H7 (cell line): ENCODE data around the gene TNFRSF21. TPM values are rescaled to one million over a fixed set of nuclear protein-coding genes. Genes with fewer than 3 reads are reported as not detected.

Experiments
- DNase-seq: peaks from one replicate; pipeline ENCODE4 v3.0.0; 2012
- H3K27me3 ChIP-seq: 2 replicates; pipeline ENCODE4 v1.6.0; 2011; ENCODE audit warnings: mild to moderate bottlenecking, low read length; ENCODE audit not compliant: control insufficient read depth, insufficient read depth
- H3K36me3 ChIP-seq: replicated peaks from 2 replicates; pipeline ENCODE4 v1.5.1; 2011; ENCODE audit warnings: low read length; ENCODE audit not compliant: control insufficient read depth, insufficient read depth
- H3K4me3 ChIP-seq: 2 replicates; pipeline ENCODE4 v1.5.1; 2011; ENCODE audit warnings: low read depth, mild to moderate bottlenecking, control low read depth, low read length, moderate library complexity; ENCODE audit not compliant: insufficient read depth
- total RNA-seq: library from RNA; depleted of rRNA; stranded (reverse); fragments of >200 nt; shearing (Covaris generic); gene quantifications from 2 replicates; pipeline ENCODE4 v1.2.3, GENCODE V29; 2014

The TNFRSF21 gene
- total RNA-seq, 1 experiment from 2014 or later: 50.8 TPM

- Histone ChIP-seq H3K36me3 (0 out of 2 replicates have a peak, but pooled peaks cover 1% of the 10 kb centered on the region), H3K4me3 (no peak overlapping the region), H3K27me3 (no peaks in the 10 kb centered on the region)
- DNase-seq: no peak
Measured at GRCh38 chr6:47260021-47260420, 49.7 kb downstream of the TNFRSF21 start.

- Histone ChIP-seq H3K36me3 (0 out of 2 replicates have a peak, but pooled peaks cover 1% of the 10 kb centered on the region), H3K27me3 (no peaks in the 10 kb centered on the region), H3K4me3 (no peak overlapping the region)
- DNase-seq: no peak
Measured at GRCh38 chr6:47258724-47259347, 50.9 kb downstream of the TNFRSF21 start.

GRCh38 chr6:47256981-47257730 lies 52.5 kb downstream of the TNFRSF21 start:
- 0 out of 2 replicates have a peak, but pooled peaks cover 1% of the 10 kb centered on the region for H3K36me3 ChIP-seq
- H3K4me3 ChIP-seq: no peak overlapping the region
- H3K27me3 ChIP-seq: no peaks in the 10 kb centered on the region
- DNase-seq: no peak

- no peaks in the 10 kb centered on the region for H3K27me3 ChIP-seq
- peaks cover 1% of the 10 kb centered on the region; the same call in 1 of the 2 replicates for H3K36me3 ChIP-seq
- no peak overlapping the region for H3K4me3 ChIP-seq
- no peak for DNase-seq
Measured at GRCh38 chr6:47256361-47256760, 53.3 kb downstream of the TNFRSF21 start.

GRCh38 chr6:47254906-47255305 lies 54.8 kb downstream of the TNFRSF21 start:
- peaks cover 1% of the 10 kb centered on the region; the same call in 1 of the 2 replicates for H3K36me3 ChIP-seq
- DNase-seq: no peak
- no peaks in the 10 kb centered on the region for H3K27me3 ChIP-seq
- no peak overlapping the region for H3K4me3 ChIP-seq

- DNase-seq: no peak
- Histone ChIP-seq H3K36me3 (peaks cover 1% of the 10 kb centered on the region; the same call in 1 of the 2 replicates), H3K4me3 (no peak overlapping the region), H3K27me3 (no peaks in the 10 kb centered on the region)
Measured at GRCh38 chr6:47254051-47254450, 55.7 kb downstream of the TNFRSF21 start.

- Histone ChIP-seq H3K36me3 (peaks cover 1% of the 10 kb centered on the region; the same call in 1 of the 2 replicates), H3K27me3 (no peaks in the 10 kb centered on the region), H3K4me3 (no peak overlapping the region)
- no peak for DNase-seq
Measured at GRCh38 chr6:47253136-47253535, 56.6 kb downstream of the TNFRSF21 start.

- DNase-seq: peak; percentile 33
- Histone ChIP-seq H3K4me3 (no peak overlapping the region), H3K36me3 (peaks cover 1% of the 10 kb centered on the region; the same call in 1 of the 2 replicates), H3K27me3 (no peaks in the 10 kb centered on the region)
Measured at GRCh38 chr6:47252633-47253032, 57.1 kb downstream of the TNFRSF21 start.

- no peak for DNase-seq
- Histone ChIP-seq H3K4me3 (no peak overlapping the region), H3K27me3 (no peaks in the 10 kb centered on the region), H3K36me3 (peaks cover 1% of the 10 kb centered on the region; the same call in 1 of the 2 replicates)
Measured at GRCh38 chr6:47251396-47251795, 58.3 kb downstream of the TNFRSF21 start.

- no peak for DNase-seq
- Histone ChIP-seq H3K36me3 (peaks cover 1% of the 10 kb centered on the region; the same call in 1 of the 2 replicates), H3K4me3 (no peak overlapping the region), H3K27me3 (no peaks in the 10 kb centered on the region)
Measured at GRCh38 chr6:47250302-47250701, 59.4 kb downstream of the TNFRSF21 start.

GRCh38 chr6:47248446-47248845 lies 61.3 kb downstream of the TNFRSF21 start:
- DNase-seq: no peak
- Histone ChIP-seq H3K4me3 (no peak overlapping the region), H3K27me3 (no peaks in the 10 kb centered on the region), H3K36me3 (peaks cover 1% of the 10 kb centered on the region; the same call in 1 of the 2 replicates)

GRCh38 chr6:47247227-47247797 lies 62.4 kb downstream of the TNFRSF21 start:
- DNase-seq: no peak
- no peak overlapping the region for H3K4me3 ChIP-seq
- H3K36me3 ChIP-seq: no peaks in the 10 kb centered on the region; the same call in 1 of the 2 replicates
- no peaks in the 10 kb centered on the region for H3K27me3 ChIP-seq

- Histone ChIP-seq H3K36me3 (no peaks in the 10 kb centered on the region; the same call in 1 of the 2 replicates), H3K4me3 (no peak overlapping the region), H3K27me3 (no peaks in the 10 kb centered on the region)
- no peak for DNase-seq
Measured at GRCh38 chr6:47246551-47246950, 63.2 kb downstream of the TNFRSF21 start.

GRCh38 chr6:47245745-47246371 lies 63.8 kb downstream of the TNFRSF21 start:
- Histone ChIP-seq H3K27me3 (no peaks in the 10 kb centered on the region), H3K36me3 (no peaks in the 10 kb centered on the region), H3K4me3 (no peak overlapping the region)
- no peak for DNase-seq
